Neural progenitor cell (in vitro differentiated cells): ENCODE data around the gene NUMB. TPM values are rescaled to one million over a fixed set of nuclear protein-coding genes. Genes with fewer than 3 reads are reported as not detected.

Source experiments
- DNase-seq: peaks from one replicate; pipeline ENCODE4 v3.0.0-alpha.2; 2016; ENCODE audit warnings: low spot score
- H2AFZ ChIP-seq: fragments of 200-600 bp; sonication (generic); replicated peaks from 2 replicates; pipeline ENCODE4 v1.6.1; 2016; ENCODE audit warnings: antibody characterized with exemption
- H3F3A ChIP-seq: fragments of 200-600 bp; sonication (generic); 2 replicates; pipeline ENCODE4 v1.6.1; 2016; ENCODE audit warnings: antibody characterized with exemption, low read depth
- H3K27ac ChIP-seq: fragments of 200-600 bp; sonication (generic); 2 replicates; pipeline ENCODE4 v1.5.1; 2016; ENCODE audit warnings: mild to moderate bottlenecking
- H3K27me3 ChIP-seq: fragments of 200-600 bp; sonication (generic); 2 replicates; pipeline ENCODE4 v1.6.1; 2016; ENCODE audit warnings: mild to moderate bottlenecking, moderate library complexity
- H3K36me3 ChIP-seq: fragments of 200-600 bp; sonication (generic); 2 replicates; pipeline ENCODE4 v1.5.1; 2016
- H3K4me1 ChIP-seq: fragments of 200-600 bp; sonication (generic); 2 replicates; pipeline ENCODE4 v1.6.1; 2016; ENCODE audit warnings: mixed run types
- H3K4me2 ChIP-seq: fragments of 200-600 bp; sonication (generic); 2 replicates; pipeline ENCODE4 v1.6.1; 2016
- H3K4me3 ChIP-seq: fragments of 200-600 bp; sonication (generic); 2 replicates; pipeline ENCODE4 v1.5.1; 2016
- H3K79me2 ChIP-seq: fragments of 200-600 bp; sonication (generic); 2 replicates; pipeline ENCODE4 v1.6.1; 2016; ENCODE audit warnings: low read depth
- H3K9ac ChIP-seq: fragments of 200-600 bp; sonication (generic); 2 replicates; pipeline ENCODE4 v1.6.1; 2016
- H3K9me3 ChIP-seq: fragments of 200-600 bp; sonication (generic); 2 replicates; pipeline ENCODE4 v1.5.1; 2016; ENCODE audit warnings: low read depth
- H4K20me1 ChIP-seq: fragments of 200-600 bp; sonication (generic); 2 replicates; pipeline ENCODE4 v1.6.1; 2016; ENCODE audit warnings: low read depth
- H3K27ac Mint-ChIP-seq: 3 replicates; pipeline ENCODE4 v1.8.0; 2021; ENCODE audit warnings: mixed read lengths
- H3K27me3 Mint-ChIP-seq: 2 replicates; pipeline ENCODE4 v1.8.0; 2022; ENCODE audit warnings: low read depth, mild to moderate bottlenecking, inconsistent platforms, moderate library complexity, mixed read lengths; ENCODE audit not compliant: insufficient read depth
- H3K36me3 Mint-ChIP-seq: 3 replicates; pipeline ENCODE4 v1.8.0; 2021; ENCODE audit warnings: mixed read lengths
- H3K4me1 Mint-ChIP-seq: 3 replicates; pipeline ENCODE4 v1.8.0; 2021; ENCODE audit warnings: mixed read lengths
- H3K4me3 Mint-ChIP-seq: 3 replicates; pipeline ENCODE4 v1.8.0; 2021; ENCODE audit warnings: mild to moderate bottlenecking, moderate library complexity, mixed read lengths
- H3K9me3 Mint-ChIP-seq: 3 replicates; pipeline ENCODE4 v1.8.0; 2020; ENCODE audit warnings: mixed read lengths
- CTCF ChIP-seq: fragments of 200-600 bp; sonication (generic); IDR thresholded peaks from 2 replicates; pipeline ENCODE4 v1.5.1; 2017; ENCODE audit warnings: antibody characterized with exemption, mild to moderate bottlenecking
- EZH2 ChIP-seq: fragments of 200-600 bp; sonication (generic); IDR thresholded peaks from 2 replicates; pipeline ENCODE4 v1.6.1; 2017; ENCODE audit warnings: antibody characterized with exemption, mild to moderate bottlenecking, moderate library complexity
- EZH2phosphoT487 ChIP-seq: fragments of 200-600 bp; sonication (generic); IDR thresholded peaks from 2 replicates; pipeline ENCODE4 v1.6.1; 2017; ENCODE audit warnings: antibody characterized with exemption
- total RNA-seq: library from RNA; depleted of rRNA; stranded (reverse); fragments of >200 nt; gene quantifications from 2 replicates; pipeline ENCODE4 v1.2.3, GENCODE V29; 2015; ENCODE audit warnings: low replicate concordance

The NUMB gene
- total RNA-seq, 1 donor from 2014 or later: 37.2 TPM

- H3K9me3 Mint-ChIP-seq: no peaks in the 10 kb centered on the region
- H2AFZ ChIP-seq: peak overlapping the region; percentile 40
- no peaks in the 10 kb centered on the region for H3K79me2 ChIP-seq
- TF ChIP-seq CTCF: peak; percentile 78
- no peak for TF ChIP-seq EZH2phosphoT487
- no peaks in the 10 kb centered on the region for H3K36me3 Mint-ChIP-seq
- no peak overlapping the region for H3K4me3 ChIP-seq
- H4K20me1 ChIP-seq: no peaks in the 10 kb centered on the region
- no peak overlapping the region for H3K27ac Mint-ChIP-seq
- no peaks in the 10 kb centered on the region for H3K27me3 Mint-ChIP-seq
- peaks cover 14% of the 10 kb centered on the region for H3K4me1 Mint-ChIP-seq
- H3K9ac ChIP-seq: no peak overlapping the region
- H3K4me2 ChIP-seq: no peak overlapping the region
- H3F3A ChIP-seq: no peaks in the 10 kb centered on the region
- H3K4me1 ChIP-seq: no peaks in the 10 kb centered on the region
- H3K27ac ChIP-seq: no peak overlapping the region
- peak; percentile 71 for DNase-seq
- no peaks in the 10 kb centered on the region for H3K36me3 ChIP-seq
- H3K9me3 ChIP-seq: no peaks in the 10 kb centered on the region
- no peak overlapping the region for H3K4me3 Mint-ChIP-seq
- no peaks in the 10 kb centered on the region for H3K27me3 ChIP-seq
Measured at GRCh38 chr14:73472185-73473114, 14.1 kb upstream of the NUMB start.

- no peak overlapping the region for H3K27ac ChIP-seq
- H3K27me3 ChIP-seq: no peaks in the 10 kb centered on the region
- no peaks in the 10 kb centered on the region for H4K20me1 ChIP-seq
- H2AFZ ChIP-seq: peak overlapping the region; percentile 40
- no peak overlapping the region for H3K27ac Mint-ChIP-seq
- H3K36me3 ChIP-seq: no peaks in the 10 kb centered on the region
- no peaks in the 10 kb centered on the region for H3K9me3 ChIP-seq
- no peaks in the 10 kb centered on the region for H3K36me3 Mint-ChIP-seq
- no peak overlapping the region for H3K9ac ChIP-seq
- no peaks in the 10 kb centered on the region for H3K79me2 ChIP-seq
- no peaks in the 10 kb centered on the region for H3K4me1 ChIP-seq
- peaks cover 1% of the 10 kb centered on the region for H3K27me3 Mint-ChIP-seq
- H3K4me1 Mint-ChIP-seq: peaks cover 10% of the 10 kb centered on the region
- no peak overlapping the region for H3K4me3 Mint-ChIP-seq
- no peak for DNase-seq
- H3K9me3 Mint-ChIP-seq: no peaks in the 10 kb centered on the region
- TF ChIP-seq CTCF (no peak), EZH2phosphoT487 (no peak), EZH2 (no peak)
- no peaks in the 10 kb centered on the region for H3F3A ChIP-seq
- H3K4me3 ChIP-seq: no peak overlapping the region
- H3K4me2 ChIP-seq: no peak overlapping the region
Measured at GRCh38 chr14:73471582-73472184, 13.3 kb upstream of the NUMB start.

GRCh38 chr14:73468828-73469375, 10.6 kb upstream of the NUMB start:
- no peak overlapping the region for H3K9ac ChIP-seq
- no peaks in the 10 kb centered on the region for H3K9me3 ChIP-seq
- DNase-seq: no peak
- TF ChIP-seq CTCF (no peak), EZH2phosphoT487 (no peak), EZH2 (no peak)
- H3F3A ChIP-seq: no peaks in the 10 kb centered on the region
- H3K27me3 Mint-ChIP-seq: peaks cover 2% of the 10 kb centered on the region
- H3K9me3 Mint-ChIP-seq: no peaks in the 10 kb centered on the region
- H3K4me1 ChIP-seq: no peaks in the 10 kb centered on the region
- H3K36me3 ChIP-seq: no peaks in the 10 kb centered on the region
- H3K27ac ChIP-seq: no peak overlapping the region
- no peak overlapping the region for H2AFZ ChIP-seq
- no peaks in the 10 kb centered on the region for H3K27me3 ChIP-seq
- no peak overlapping the region for H3K4me3 ChIP-seq
- H3K36me3 Mint-ChIP-seq: no peaks in the 10 kb centered on the region
- H3K4me2 ChIP-seq: no peak overlapping the region
- no peaks in the 10 kb centered on the region for H4K20me1 ChIP-seq
- H3K27ac Mint-ChIP-seq: no peak overlapping the region
- H3K4me1 Mint-ChIP-seq: no peaks in the 10 kb centered on the region
- H3K4me3 Mint-ChIP-seq: no peak overlapping the region
- no peaks in the 10 kb centered on the region for H3K79me2 ChIP-seq
